Fibroblast of mammary gland (primary cell): ENCODE results near the gene ZFP69B.
A peak's percentile ranks its signal among the peaks of the same experiment; 100 is the strongest.

Source experiments
- DNase-seq: peaks from one replicate; pipeline ENCODE4 v3.0.0-alpha.2; 2010; ENCODE audit warnings: low read depth
- H3K4me3 ChIP-seq: 2 replicates; pipeline ENCODE4 v1.5.1; 2011; ENCODE audit warnings: low read depth, mild to moderate bottlenecking, low read length, moderate library complexity; ENCODE audit not compliant: control insufficient read depth
- TF ChIP-seq, protein P1 (sequence below): conservative IDR thresholded peaks from 2 replicates; pipeline ENCODE4 v1.5.1; 2011; ENCODE audit warnings: low read depth, low read length, inconsistent platforms; ENCODE audit not compliant: control insufficient read depth, insufficient read depth

The ZFP69B gene

DNA sequence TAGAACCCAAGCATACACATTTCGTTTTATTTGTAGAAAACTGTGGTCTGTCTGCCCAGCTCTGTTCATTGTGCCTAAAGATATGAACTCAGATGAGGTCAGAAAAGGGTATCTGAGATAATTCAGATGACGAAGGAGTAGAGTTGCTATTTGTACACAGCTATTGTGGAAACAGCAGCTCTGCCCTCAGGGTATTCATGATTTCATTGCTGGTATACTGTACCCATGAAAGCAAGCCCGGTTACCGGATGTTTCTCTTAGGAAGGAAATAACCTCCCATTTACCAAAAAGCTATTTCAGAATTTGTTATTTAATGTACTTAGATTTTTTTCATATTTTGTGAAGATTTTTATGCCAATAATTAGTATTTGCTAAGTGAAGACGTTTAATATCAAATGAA lies 39.0 kb upstream of the ZFP69B start:
- TF ChIP-seq, protein P1, sequence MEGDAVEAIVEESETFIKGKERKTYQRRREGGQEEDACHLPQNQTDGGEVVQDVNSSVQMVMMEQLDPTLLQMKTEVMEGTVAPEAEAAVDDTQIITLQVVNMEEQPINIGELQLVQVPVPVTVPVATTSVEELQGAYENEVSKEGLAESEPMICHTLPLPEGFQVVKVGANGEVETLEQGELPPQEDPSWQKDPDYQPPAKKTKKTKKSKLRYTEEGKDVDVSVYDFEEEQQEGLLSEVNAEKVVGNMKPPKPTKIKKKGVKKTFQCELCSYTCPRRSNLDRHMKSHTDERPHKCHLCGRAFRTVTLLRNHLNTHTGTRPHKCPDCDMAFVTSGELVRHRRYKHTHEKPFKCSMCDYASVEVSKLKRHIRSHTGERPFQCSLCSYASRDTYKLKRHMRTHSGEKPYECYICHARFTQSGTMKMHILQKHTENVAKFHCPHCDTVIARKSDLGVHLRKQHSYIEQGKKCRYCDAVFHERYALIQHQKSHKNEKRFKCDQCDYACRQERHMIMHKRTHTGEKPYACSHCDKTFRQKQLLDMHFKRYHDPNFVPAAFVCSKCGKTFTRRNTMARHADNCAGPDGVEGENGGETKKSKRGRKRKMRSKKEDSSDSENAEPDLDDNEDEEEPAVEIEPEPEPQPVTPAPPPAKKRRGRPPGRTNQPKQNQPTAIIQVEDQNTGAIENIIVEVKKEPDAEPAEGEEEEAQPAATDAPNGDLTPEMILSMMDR = no peak
- H3K4me3 ChIP-seq = no peak overlapping the region
- DNase-seq = no peak

DNA sequence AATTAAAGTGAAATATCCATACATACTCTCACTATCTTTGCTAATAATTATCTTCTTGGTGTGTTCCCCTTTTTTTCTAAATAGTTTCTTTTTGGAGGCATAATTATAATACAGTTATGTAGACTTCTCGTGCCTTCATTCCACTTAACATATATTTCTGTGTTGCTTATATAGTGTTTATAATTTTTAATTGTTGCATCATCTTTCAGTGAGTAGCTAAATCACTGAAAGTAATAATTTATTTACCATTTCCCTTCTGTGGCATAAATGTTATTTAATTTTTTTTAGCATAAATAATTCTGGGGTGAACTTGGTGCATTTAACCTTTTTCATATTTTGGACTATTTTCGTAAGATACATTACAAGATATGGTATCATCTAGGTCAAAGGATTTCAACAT lies 38.4 kb upstream of the ZFP69B start:
- H3K4me3 ChIP-seq = no peak overlapping the region
- TF ChIP-seq, protein P1 = no peak
- DNase-seq = no peak

DNA sequence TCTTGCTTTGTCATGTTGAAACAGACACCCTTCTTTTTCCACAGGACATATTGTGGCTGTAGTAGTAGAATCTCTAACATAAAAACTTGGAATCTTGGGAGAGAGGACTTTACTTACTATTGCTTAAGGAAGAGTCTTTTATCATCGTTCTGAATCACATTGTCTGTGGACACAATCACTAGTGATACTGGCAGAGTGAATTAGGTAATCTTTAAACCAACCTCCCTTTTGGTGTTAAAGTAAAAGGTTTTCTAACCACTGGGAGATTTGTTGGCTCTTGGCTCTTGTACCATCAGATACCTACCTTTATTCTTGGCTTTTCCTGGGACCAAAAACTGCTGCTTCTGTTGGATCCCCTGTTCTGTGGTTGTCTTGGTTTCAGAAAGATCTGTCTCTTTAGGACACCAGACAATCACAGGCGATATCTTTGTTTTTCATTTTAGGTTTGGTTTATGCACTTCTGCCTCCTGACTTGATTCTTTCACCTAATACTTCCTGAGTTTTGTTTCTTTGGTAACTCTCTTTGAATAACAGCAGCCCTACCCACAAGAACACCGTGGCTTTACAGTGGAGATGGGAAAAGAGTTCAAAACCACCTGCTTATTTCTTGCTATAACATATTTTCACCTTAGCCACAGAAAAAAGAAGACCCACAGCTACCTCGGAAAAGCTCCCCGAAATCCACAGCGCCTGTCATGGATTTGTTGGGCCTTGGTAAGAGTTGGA lies 36.6 kb upstream of the ZFP69B start:
- no peak for DNase-seq
- H3K4me3 ChIP-seq = no peak overlapping the region
- TF ChIP-seq, protein P1 = no peak

DNA sequence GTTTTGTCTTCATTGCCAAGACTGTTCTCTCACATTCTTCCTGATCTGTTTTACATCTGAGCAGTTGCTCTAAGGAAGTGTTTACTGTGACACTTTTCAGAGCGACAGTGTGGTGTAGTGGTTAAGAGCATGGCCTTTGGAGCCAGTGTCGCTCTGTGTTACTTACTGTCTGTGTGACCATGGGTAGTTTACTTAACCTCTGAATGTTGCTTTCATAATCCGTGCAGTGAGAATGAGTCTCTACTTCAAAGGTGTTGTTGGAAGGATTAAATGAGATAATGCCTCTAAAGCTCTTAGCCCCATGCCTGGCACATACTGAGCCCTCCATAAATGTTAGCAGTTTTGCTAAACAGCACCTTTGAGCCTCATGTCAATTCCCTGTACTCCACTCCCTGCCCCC lies 35.9 kb upstream of the ZFP69B start:
- DNase-seq = no peak
- no peak overlapping the region for H3K4me3 ChIP-seq
- TF ChIP-seq, protein P1 = no peak

DNA sequence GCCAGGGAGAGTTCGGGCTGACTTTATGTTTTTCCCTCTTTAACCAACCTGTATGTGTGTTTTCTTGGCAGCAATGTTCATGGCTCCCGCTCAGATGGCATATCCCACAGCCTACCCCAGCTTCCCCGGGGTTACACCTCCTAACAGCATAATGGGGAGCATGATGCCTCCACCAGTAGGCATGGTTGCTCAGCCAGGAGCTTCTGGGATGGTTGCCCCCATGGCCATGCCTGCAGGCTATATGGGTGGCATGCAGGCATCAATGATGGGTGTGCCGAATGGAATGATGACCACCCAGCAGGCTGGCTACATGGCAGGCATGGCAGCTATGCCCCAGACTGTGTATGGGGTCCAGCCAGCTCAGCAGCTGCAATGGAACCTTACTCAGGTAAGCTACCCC lies 33.6 kb upstream of the ZFP69B start:
- DNase-seq = no peak
- TF ChIP-seq, protein P1 = no peak
- no peak overlapping the region for H3K4me3 ChIP-seq

DNA sequence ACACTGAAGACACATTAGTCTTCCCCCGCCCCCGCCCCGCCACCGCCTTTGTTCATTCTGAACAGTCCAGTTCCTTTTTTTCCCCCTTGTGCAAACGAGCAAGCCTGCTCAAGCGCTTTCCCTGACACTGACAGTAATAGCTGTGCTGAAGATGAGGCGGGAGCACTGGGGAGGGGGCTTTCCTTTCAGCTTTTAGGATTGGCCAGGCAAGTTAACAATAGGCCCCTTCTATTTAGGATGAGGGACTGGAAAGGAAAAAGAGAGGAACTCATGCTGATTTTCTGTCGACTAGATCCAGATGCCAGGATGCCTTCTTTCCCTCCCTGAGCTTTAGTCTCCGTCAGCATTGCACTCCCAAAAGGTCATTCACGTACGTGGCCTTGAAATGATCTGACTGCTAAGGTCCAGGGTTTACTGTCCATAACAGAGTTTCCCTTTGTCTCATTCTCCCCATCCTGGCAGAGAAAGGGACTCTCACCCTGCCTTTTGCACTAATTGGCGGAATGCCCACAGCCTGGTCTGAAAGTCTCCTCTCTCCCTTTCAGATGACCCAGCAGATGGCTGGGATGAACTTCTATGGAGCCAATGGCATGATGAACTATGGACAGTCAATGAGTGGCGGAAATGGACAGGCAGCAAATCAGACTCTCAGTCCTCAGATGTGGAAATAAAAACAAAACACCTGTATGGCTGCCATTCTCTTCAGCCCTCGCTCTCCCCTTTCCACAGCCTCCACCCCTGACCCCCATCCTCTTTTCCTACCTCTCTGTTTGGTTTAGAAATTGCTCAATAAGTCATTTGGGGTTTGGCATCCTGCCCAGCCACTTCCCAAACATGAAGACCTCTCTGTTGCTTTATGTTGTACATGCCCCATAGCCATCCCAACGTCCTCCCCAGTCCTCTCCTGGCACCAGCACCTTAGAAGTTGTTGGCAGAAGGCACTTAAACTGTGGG lies 28.6 kb upstream of the ZFP69B start:
- no peak overlapping the region for H3K4me3 ChIP-seq
- peak; percentile 49 for DNase-seq
- TF ChIP-seq, protein P1 = no peak
